ENCODE measurements around the gene PLIN5.

DNA sequence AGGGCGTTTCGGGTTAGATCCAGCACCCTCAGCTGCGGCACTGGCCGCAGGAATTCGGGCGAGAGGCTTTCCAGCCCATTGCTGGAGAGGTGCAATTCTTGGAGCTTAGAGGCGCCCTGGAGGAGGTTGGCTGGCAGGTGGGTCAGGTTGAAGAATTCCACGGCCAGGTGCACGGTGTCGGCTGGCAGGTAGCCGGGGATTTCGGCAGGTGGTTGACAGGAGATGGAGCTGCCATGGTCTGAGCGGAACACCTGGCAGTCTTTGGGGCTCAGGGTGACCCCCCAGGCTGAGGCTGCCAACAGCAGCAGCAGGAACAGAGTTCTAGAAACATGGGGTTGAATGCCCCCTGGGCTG, 3.6 kb upstream of the PLIN5 start:
- no peak for TF ChIP-seq POLR2A (IDR thresholded peaks at IDR 0.05)
- TF ChIP-seq POLR2AphosphoS5 (IDR thresholded peaks at IDR 0.05), result no peak
